ENCODE measurements around the gene NCSTN. TPM values are rescaled to one million over a fixed set of nuclear protein-coding genes. Genes with fewer than 3 reads are reported as not detected.
"Not testable (repeated sequence)": the region's sequence is repeated elsewhere in the genome, so short reads cannot be mapped to it uniquely, and the experiment has no call there.

Gene NCSTN
- total and polyA plus RNA-seq, 8 donors = 14.5 to 123 (median 41.8) TPM

DNA sequence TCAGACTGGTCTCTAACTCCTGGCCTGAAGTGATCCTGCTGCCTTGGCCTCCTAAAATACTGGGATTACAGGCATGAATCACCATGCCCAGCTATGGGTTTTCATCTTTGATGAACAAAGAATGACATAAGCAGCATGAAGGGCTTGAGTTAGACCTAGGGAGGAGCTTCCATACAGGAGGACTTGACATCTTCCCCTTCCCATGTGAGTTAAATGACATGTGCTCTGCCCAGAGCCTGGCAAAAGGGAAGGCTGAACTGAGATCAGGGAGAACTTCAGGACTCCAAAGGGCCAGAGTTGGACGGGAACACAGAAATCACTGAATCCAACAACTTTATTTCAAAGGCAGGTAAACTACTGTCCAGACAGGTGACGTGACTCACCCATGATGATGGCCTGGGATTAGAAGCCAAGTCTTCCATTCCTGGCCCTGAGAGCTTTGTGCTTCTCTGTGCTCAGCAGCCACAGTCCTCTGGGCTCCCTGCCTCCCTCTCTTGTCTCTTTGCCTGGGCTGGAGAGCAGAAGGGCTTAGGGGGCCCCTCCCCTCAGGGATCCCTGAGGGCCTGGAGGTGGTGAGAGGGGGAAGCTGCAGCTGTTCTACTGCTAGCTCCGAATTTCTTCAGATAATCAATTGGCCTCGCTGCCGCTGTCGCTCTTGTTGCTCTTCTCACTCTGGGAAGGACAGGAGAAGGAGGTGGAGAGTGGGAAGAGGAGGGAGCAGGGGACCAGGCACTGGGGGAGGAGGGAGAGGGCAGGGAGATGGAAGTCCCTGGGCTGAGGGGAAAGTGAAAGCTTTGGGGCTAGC is 31.3 kb downstream of the NCSTN start:
- Histone ChIP-seq H3K36me3 (no peaks in the 10 kb centered on the region), H3K4me3 (no peak overlapping the region), H3K9me3 (no peaks in the 10 kb centered on the region), H3K27ac (no peak overlapping the region), H3K27me3 (peaks cover 0 to 48% (median 6%) of the 10 kb centered on the region in 3 donors), H3K4me1 (peaks cover 4 to 24% (median 10%) of the 10 kb centered on the region in 4 donors)
- TF ChIP-seq POLR2A (IDR thresholded peaks at IDR 0.05) = no peak
- TF ChIP-seq, protein P1, sequence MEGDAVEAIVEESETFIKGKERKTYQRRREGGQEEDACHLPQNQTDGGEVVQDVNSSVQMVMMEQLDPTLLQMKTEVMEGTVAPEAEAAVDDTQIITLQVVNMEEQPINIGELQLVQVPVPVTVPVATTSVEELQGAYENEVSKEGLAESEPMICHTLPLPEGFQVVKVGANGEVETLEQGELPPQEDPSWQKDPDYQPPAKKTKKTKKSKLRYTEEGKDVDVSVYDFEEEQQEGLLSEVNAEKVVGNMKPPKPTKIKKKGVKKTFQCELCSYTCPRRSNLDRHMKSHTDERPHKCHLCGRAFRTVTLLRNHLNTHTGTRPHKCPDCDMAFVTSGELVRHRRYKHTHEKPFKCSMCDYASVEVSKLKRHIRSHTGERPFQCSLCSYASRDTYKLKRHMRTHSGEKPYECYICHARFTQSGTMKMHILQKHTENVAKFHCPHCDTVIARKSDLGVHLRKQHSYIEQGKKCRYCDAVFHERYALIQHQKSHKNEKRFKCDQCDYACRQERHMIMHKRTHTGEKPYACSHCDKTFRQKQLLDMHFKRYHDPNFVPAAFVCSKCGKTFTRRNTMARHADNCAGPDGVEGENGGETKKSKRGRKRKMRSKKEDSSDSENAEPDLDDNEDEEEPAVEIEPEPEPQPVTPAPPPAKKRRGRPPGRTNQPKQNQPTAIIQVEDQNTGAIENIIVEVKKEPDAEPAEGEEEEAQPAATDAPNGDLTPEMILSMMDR (IDR thresholded peaks at IDR 0.05) = no peak
- TF ChIP-seq EP300 (IDR thresholded peaks at IDR 0.05) = no peak
- no peak for TF ChIP-seq POLR2AphosphoS5 (IDR thresholded peaks at IDR 0.05)
- WGBS, 5 donors = 57 to 66% (median 60%) methylated on average over 6 of the region's 6 CpGs
- peak in 1 of 2 donors; percentile 36 for DNase-seq
- intact Hi-C loops (cut with DNase I; ENCODE audit: low total_unique reads) = no loop called here

DNA sequence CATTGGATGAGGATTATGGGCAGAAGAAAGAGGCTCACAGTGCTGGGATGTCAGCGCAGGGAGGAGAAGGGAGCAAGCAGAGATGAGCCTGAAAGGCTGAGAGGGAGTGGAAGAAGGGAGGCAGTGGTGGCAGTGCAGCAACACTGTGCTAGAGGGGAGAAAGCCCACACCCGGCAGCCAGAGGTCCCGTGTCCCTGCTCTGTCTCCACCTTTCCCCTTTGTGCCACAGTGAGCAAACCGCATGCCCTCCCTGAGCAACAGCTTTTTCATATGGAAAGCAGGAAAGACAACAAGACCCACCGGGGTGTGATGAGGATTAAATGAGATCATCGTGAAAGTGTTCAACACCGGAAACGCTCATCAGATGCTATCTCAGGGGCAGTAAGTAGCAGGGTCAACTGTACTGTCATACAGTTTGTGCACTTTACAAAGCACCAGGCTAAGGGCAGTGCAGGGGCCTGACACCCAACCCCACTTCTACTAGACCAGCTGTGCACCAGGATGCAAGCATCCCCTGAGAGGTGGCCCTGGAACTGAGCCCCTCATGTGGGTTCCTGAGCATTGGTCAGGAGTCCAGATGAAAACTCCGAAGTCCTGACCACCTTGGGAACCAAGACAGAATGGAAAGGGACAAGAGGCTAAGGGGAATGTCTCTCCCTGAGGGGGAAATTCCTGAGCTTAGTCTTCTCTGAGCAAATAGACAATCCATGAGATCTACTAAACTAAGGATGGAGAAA is 32.8 kb downstream of the NCSTN start:
- Histone ChIP-seq H3K9me3 (no peaks in the 10 kb centered on the region), H3K27ac (peak overlapping the region in 3 of 5 donors; percentile 7 to 35 (median 33)), H3K4me1 (peaks cover 4 to 24% (median 10%) of the 10 kb centered on the region in 4 donors), H3K27me3 (peaks cover 0 to 38% (median under 1%) of the 10 kb centered on the region in 3 donors), H3K4me3 (no peak overlapping the region), H3K36me3 (no peaks in the 10 kb centered on the region)
- WGBS, 5 donors = 21 to 31% (median 23%) methylated on average over 9 of the region's 9 CpGs
- intact Hi-C loops (cut with DNase I; ENCODE audit: low total_unique reads) = no loop called here
- peak in 1 of 2 donors; percentile 31 for DNase-seq
- TF ChIP-seq POLR2AphosphoS5 (IDR thresholded peaks at IDR 0.05) (no peak), EP300 (IDR thresholded peaks at IDR 0.05) (no peak), POLR2A (IDR thresholded peaks at IDR 0.05) (no peak)
- TF ChIP-seq, protein P1 (IDR thresholded peaks at IDR 0.05) = no peak

DNA sequence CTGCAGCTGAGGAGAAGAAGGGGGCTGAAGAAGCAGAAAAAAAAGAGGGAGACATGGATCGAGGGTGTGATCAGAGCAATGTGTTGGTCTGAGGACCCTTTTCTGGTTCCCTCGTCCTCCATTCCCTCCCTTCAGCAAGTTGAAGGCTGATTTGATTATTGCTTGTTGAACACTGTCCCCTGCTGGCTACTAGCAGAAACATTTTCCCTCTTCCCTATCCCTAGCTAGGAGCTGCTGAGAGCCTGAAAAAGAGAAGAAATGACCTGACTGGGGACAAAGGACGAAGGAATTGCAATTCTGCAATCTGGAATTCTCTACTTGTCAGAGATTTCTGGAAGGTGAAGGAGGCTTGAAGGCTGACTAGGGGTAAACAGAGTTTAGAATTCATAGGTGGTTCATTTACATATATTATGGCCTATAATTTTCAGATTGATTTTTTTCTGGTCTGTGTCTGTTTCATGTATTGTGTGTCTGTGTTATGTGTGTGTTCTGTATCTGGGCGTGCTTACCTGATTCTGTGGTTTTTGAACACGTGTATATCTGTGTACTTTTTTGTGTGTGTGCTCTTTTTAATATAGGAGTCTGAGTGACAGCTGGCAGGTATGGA is 33.4 kb downstream of the NCSTN start:
- Histone ChIP-seq H3K4me3 (no peak overlapping the region), H3K4me1 (peaks cover 4 to 24% (median 10%) of the 10 kb centered on the region in 4 donors), H3K27ac (peak overlapping the region in 2 of 5 donors; percentile 7 to 35), H3K36me3 (no peaks in the 10 kb centered on the region), H3K27me3 (peaks cover 0 to 31% (median 0%) of the 10 kb centered on the region in 3 donors), H3K9me3 (no peaks in the 10 kb centered on the region)
- 4 to 16% (median 15%) methylated on average over 5 of the region's 5 CpGs for WGBS, 5 donors
- peak in 1 of 2 donors; percentile 87 for DNase-seq
- TF ChIP-seq, protein P1 (IDR thresholded peaks at IDR 0.05) = peak in 5 of 7 experiments; percentile 50 to 88 (median 80)
- no peak for TF ChIP-seq POLR2AphosphoS5 (IDR thresholded peaks at IDR 0.05)
- intact Hi-C loops (cut with DNase I; ENCODE audit: low total_unique reads) = no loop called here

DNA sequence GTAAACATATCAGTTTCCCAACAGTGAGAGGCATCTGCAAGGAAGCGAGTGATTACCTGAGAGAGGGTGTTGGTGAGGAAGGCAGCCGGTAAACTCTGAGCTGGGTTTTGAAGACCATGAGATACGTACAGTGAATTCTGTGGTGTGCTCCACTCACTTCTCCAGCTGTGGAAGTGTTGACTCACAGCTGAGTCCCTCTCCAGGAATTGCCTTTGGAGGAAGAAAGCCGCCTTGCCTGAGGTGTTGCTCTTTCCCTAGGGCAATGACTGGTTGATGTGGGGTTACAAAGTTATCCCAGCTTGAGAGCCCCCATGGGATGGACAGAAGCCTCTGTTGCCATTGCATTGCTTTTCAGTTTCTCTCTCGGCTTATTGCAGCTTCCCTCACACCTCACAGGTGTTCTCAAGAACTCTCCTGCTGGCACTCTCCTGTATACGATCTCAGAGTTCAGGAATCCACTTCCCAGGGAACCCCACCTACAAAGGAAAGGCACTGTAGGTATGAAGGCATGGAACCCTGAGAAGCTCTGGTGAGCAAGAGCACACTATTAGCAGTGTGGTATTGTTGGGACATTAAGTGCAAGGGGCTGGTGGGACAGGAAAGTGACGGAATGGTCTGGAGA is 34.5 kb downstream of the NCSTN start:
- Histone ChIP-seq H3K4me3 (no peak overlapping the region), H3K36me3 (no peaks in the 10 kb centered on the region), H3K4me1 (peaks cover 4 to 24% (median 10%) of the 10 kb centered on the region in 4 donors), H3K27me3 (peaks cover 0 to 21% (median 0%) of the 10 kb centered on the region in 3 donors), H3K27ac (no peak overlapping the region), H3K9me3 (no peaks in the 10 kb centered on the region)
- WGBS, 5 donors = 64 to 76% (median 72%) methylated on average over 7 of the region's 7 CpGs
- intact Hi-C loops (cut with DNase I; ENCODE audit: low total_unique reads) = no loop called here
- TF ChIP-seq POLR2AphosphoS5 (IDR thresholded peaks at IDR 0.05) = no peak
- no peak for TF ChIP-seq POLR2A (IDR thresholded peaks at IDR 0.05)
- TF ChIP-seq EP300 (IDR thresholded peaks at IDR 0.05) = no peak
- TF ChIP-seq, protein P1 (IDR thresholded peaks at IDR 0.05) = no peak
- DNase-seq = no peak

DNA sequence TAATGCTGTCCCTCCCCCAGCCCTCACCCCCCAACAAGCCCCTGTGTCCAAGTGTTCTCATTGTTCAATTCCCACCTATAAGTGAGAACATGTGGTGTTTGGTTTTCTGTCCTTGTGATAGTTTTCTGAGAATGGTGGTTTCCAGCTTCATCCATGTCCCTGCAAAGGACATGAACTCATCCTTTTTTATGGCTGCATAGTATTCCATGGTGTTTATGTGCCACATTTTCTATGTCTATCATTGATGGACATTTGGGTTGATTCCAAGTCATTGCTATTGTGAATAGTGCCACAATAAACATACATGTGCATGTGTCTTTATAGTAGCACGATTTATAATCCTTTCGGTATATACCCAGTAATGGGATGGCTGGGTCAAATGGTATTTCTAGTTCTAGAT is 41.6 kb downstream of the NCSTN start:
- H3K27me3 ChIP-seq; DNase-seq; H3K27ac ChIP-seq; intact Hi-C loops (cut with DNase I; ENCODE audit: low total_unique reads); H3K4me1 ChIP-seq; H3K4me3 ChIP-seq; H3K9me3 ChIP-seq; H3K36me3 ChIP-seq: not testable (repeated sequence)
- WGBS, 5 donors = 94 to 98% (median 95%) methylated on average over 2 of the region's 2 CpGs

DNA sequence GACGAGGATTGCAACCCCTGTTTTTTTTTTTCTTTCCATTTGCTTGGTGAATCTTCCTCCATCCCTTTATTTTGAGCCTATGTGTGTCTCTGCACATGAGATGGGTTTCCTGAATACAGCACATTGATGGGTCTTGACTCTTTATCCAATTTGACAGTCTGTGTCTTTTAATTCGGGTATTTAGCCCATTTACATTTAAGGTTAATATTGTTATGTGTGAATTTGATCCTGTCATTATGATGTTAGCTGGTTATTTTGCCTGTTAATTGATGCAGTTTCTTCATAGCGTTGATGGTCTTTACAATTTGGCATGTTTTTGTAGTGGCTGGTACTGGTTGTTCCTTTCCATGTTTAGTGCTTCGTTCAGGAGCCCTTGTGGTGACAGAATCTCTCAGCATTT is 45.2 kb downstream of the NCSTN start:
- H3K9me3 ChIP-seq; H3K4me3 ChIP-seq; H3K27ac ChIP-seq; H3K4me1 ChIP-seq; H3K27me3 ChIP-seq; DNase-seq; intact Hi-C loops (cut with DNase I; ENCODE audit: low total_unique reads); H3K36me3 ChIP-seq: not testable (repeated sequence)
- WGBS, 5 donors = 50 to 77% (median 75%) methylated on average over 2 to 4 of the region's 4 CpGs

Measured in stomach (tissue), 9 donors.